Karpas-422 (cell line): ENCODE results near the gene CLMN. TPM values are rescaled to one million over a fixed set of nuclear protein-coding genes. Genes with fewer than 3 reads are reported as not detected.

Experiments used
- DNase-seq: peaks from one replicate; pipeline ENCODE4 v3.0.0-alpha.2; 2015
- H2AFZ ChIP-seq: fragments of 200-600 bp; sonication (generic); 2 replicates; pipeline ENCODE4 v1.6.1; 2014; ENCODE audit warnings: antibody characterized with exemption, low read length, mixed read lengths
- H3K27ac ChIP-seq: fragments of 200-600 bp; sonication (generic); 2 replicates; pipeline ENCODE4 v1.5.1; 2014; ENCODE audit warnings: mild to moderate bottlenecking, low read length, moderate library complexity
- H3K27me3 ChIP-seq: fragments of 200-600 bp; sonication (generic); 2 replicates; pipeline ENCODE4 v1.6.1; 2014; ENCODE audit warnings: low read length, mixed read lengths
- H3K36me3 ChIP-seq: fragments of 200-600 bp; sonication (generic); 2 replicates; pipeline ENCODE4 v1.6.1; 2014; ENCODE audit warnings: low read length, mixed read lengths; ENCODE audit not compliant: insufficient read depth
- H3K4me1 ChIP-seq: fragments of 200-600 bp; sonication (generic); 2 replicates; pipeline ENCODE4 v1.6.1; 2014; ENCODE audit warnings: mild to moderate bottlenecking, low read length, mixed read lengths
- H3K4me2 ChIP-seq: fragments of 200-600 bp; sonication (generic); 2 replicates; pipeline ENCODE4 v1.6.1; 2014; ENCODE audit warnings: low read length, low read depth, mild to moderate bottlenecking; ENCODE audit not compliant: poor library complexity, severe bottlenecking
- H3K4me3 ChIP-seq: fragments of 200-600 bp; sonication (generic); 2 replicates; pipeline ENCODE4 v1.5.1; 2014; ENCODE audit warnings: mild to moderate bottlenecking, antibody characterized with exemption, low read length, mixed read lengths
- H3K79me2 ChIP-seq: fragments of 200-600 bp; sonication (generic); 2 replicates; pipeline ENCODE4 v1.6.1; 2014; ENCODE audit warnings: mild to moderate bottlenecking, low read length, mixed read lengths
- H3K9ac ChIP-seq: fragments of 200-600 bp; sonication (generic); 2 replicates; pipeline ENCODE4 v1.6.0; 2014; ENCODE audit warnings: low read length
- H3K9me2 ChIP-seq: fragments of 200-600 bp; sonication (generic), shearing (Covaris generic); replicated peaks from 2 replicates; pipeline ENCODE4 v1.6.0; 2014; ENCODE audit warnings: mild to moderate bottlenecking, low read length, moderate library complexity; ENCODE audit not compliant: insufficient read depth
- H3K9me3 ChIP-seq: fragments of 300-700, 200-600 bp; sonication (generic); 2 replicates; pipeline ENCODE4 v1.6.1; 2014; ENCODE audit warnings: low read length, mixed read lengths
- H4K20me1 ChIP-seq: fragments of 200-600 bp; sonication (generic); 2 replicates; pipeline ENCODE4 v1.6.1; 2014; ENCODE audit warnings: mild to moderate bottlenecking, antibody characterized with exemption, low read length, low read depth; ENCODE audit not compliant: insufficient read depth
- total RNA-seq: library from RNA; depleted of rRNA; stranded (reverse); fragments of >200 nt; shearing (Covaris generic); gene quantifications from 2 replicates; pipeline ENCODE4 v1.2.3, GENCODE V29; 2014; ENCODE audit warnings: low replicate concordance

CLMN gene
- total RNA-seq, 1 experiment from 2014 or later, result 56.1 TPM

DNA sequence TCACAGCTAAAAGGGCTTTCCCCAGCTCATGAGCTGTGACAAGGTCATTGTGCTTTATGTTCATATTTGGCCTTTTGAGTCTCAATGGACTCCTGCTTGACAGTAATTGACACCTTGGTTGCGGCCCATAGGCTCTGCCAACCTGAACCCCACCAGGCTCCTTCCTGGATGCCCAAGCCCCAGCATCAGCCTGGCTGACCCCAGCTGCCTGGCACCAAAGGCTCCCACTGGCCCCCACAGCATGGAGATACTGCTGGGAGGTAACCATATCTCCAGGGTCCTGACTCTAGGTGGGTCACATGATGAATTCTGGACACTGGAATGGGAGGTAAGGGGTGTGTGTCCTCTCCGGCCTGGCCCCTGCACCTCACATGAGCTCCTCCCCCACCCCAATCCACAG is 50.2 kb downstream of the CLMN start:
- Histone ChIP-seq H3K36me3 (no peaks in the 10 kb centered on the region), H3K4me3 (peak overlapping the region; percentile 2; the same call in 1 of the 2 replicates), H3K79me2 (peaks cover 40% of the 10 kb centered on the region), H3K9me3 (no peaks in the 10 kb centered on the region), H3K27me3 (no peaks in the 10 kb centered on the region), H3K9me2 (no peaks in the 10 kb centered on the region), H4K20me1 (no peaks in the 10 kb centered on the region), H2AFZ (peak overlapping the region; percentile 5; the same call in 1 of the 2 replicates), H3K4me2 (peak overlapping the region; percentile 54), H3K27ac (peak overlapping the region; percentile 99), H3K4me1 (peaks cover 100% of the 10 kb centered on the region), H3K9ac (peak overlapping the region; percentile 45)
- peak; percentile 52 for DNase-seq

DNA sequence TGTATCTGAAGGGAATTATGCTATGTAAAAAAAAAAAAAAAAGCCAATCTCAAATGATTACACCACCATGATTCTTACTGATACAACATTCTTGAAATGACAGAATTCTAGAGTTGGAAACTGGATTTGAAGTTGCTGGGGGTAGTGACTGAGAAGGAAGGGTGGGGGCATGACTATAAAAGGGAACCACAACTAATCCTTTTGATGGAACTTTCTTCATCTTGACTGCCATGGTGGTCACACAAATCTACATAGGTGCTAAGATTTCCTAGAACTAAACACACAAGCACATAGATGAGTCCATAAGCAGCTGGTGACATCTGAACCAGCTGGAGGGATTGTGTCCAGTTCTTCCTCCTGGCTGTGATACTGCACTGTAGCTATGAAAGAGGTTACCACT is 51.4 kb downstream of the CLMN start:
- H4K20me1 ChIP-seq, result no peaks in the 10 kb centered on the region
- H3K4me2 ChIP-seq, result peak overlapping the region; percentile 9
- H3K9me3 ChIP-seq, result no peaks in the 10 kb centered on the region
- H2AFZ ChIP-seq, result no peak overlapping the region
- H3K27me3 ChIP-seq, result no peaks in the 10 kb centered on the region
- peak overlapping the region; percentile 99 for H3K27ac ChIP-seq
- H3K4me3 ChIP-seq, result no peak overlapping the region
- DNase-seq, result no peak
- H3K9me2 ChIP-seq, result no peaks in the 10 kb centered on the region
- H3K36me3 ChIP-seq, result no peaks in the 10 kb centered on the region
- H3K9ac ChIP-seq, result no peak overlapping the region
- H3K4me1 ChIP-seq, result peaks cover 99% of the 10 kb centered on the region
- peaks cover 38% of the 10 kb centered on the region for H3K79me2 ChIP-seq

DNA sequence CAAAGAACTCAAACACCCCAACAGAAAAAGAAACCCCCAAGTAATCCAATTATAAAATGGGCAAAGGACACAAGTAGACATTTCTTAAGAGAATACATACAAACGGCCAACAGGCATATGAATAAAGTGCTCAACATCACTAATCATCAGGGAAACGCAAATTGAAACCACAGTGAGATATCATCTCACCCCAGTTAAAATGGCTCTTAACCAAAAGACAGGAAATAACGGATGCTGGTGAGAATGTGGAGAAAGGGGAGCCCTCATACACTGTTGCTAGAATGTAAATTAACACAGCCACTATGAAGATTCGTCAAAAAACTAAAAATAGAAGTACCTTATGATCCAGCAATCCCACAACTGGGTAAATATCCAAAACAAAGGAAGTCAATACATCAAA is 52.4 kb downstream of the CLMN start:
- Histone ChIP-seq H3K4me2 (peak overlapping the region; percentile 79), H3K4me1 (peaks cover 99% of the 10 kb centered on the region), H3K4me3 (peak overlapping the region; percentile 56; the same call in 1 of the 2 replicates), H3K9me3 (no peaks in the 10 kb centered on the region), H3K9ac (peak overlapping the region; percentile 78), H3K27ac (peak overlapping the region; percentile 99), H2AFZ (no peak overlapping the region), H3K79me2 (peaks cover 37% of the 10 kb centered on the region), H3K9me2 (no peaks in the 10 kb centered on the region), H3K36me3 (no peaks in the 10 kb centered on the region), H3K27me3 (no peaks in the 10 kb centered on the region), H4K20me1 (no peaks in the 10 kb centered on the region)
- peak; percentile 81 for DNase-seq

DNA sequence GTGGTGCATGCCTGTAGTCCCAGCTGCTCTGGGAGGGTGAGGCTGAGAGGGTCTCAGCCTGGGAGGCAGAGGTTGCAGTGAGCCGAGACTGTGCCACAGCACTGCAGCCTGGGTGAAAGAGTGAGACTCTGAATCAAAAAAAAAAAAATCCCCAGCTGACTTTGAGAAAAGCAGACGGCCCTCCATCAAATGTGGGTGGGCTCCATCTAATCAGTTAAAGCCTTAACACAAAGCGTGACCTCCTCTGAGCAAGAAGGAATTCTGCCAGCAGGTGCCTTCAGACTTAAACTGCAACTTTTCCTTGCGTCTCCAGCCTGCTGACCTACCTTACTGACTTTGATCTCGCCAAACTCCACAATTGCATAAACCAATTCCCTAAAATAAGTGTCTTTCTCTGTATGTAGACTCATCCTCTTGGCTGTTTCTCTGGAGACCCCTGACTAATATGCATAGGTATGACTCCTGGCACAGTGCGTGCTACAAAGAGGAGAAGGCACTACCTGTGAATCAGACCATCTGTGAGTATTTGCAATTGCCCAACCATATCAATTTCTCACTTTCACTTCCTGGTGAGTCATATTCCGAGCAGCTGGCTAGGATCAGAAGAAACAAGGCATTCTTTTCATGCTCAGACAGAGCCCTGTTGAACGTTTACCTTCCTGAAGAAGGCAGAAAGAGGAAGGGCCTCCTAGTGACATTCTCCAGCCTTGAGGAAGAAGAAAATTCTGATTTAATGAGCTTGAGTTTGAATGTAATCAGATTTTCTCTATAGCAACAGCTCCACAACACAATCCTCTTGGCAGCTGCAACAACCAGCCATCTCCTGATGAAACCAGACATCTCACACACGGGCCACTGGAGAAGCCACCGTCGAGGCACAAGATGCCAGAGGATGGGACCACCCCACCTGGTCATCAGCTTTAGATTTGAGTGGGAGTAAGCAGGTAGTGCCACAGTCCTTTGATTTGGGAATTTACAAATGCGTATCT is 54.3 kb downstream of the CLMN start:
- H3K9ac ChIP-seq, result peak overlapping the region; percentile 78

DNA sequence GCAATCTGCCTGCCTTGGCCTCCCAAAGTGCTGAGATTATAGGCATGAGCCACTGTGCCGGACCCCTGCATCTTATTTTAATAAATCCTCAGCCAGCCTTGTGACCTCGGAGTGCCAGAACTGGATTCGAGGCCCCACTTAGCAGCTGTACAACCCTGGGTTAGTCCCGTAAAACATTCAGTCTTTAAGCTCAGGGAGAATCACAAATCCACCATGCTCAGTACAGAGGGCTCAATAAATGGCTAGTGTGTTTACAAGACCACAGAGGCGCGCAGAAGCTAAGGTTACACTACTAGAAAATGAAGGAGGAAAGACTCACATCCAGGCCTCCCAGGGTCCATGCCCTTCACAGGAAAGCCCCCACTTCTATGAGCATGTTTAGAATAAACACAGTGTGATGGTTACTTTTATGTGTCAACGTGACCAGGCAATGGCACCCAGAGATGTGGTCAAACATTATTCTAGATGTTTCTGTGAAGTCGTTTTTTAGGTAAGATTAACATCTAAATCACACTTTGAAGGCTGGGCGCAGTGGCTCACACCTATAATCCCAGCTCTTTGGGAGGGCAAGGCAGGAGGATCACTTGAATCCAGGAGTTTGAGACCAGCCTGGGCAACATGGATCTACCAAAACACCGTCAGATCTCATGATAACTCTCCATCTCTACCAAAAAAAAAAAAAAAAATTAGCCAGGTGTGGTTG is 55.3 kb downstream of the CLMN start:
- Histone ChIP-seq H3K9me2 (no peaks in the 10 kb centered on the region), H2AFZ (no peak overlapping the region), H3K4me1 (peaks cover 99% of the 10 kb centered on the region), H3K4me3 (peak overlapping the region; percentile 33; the same call in 1 of the 2 replicates), H4K20me1 (no peaks in the 10 kb centered on the region), H3K27ac (peak overlapping the region; percentile 99), H3K36me3 (no peaks in the 10 kb centered on the region), H3K79me2 (peaks cover 30% of the 10 kb centered on the region), H3K27me3 (no peaks in the 10 kb centered on the region), H3K4me2 (peak overlapping the region; percentile 79), H3K9ac (peak overlapping the region; percentile 60), H3K9me3 (no peaks in the 10 kb centered on the region)
- DNase-seq, result no peak

More for the DNA sequence above, 54.3 kb downstream of the CLMN start:
- Histone ChIP-seq H3K9me3 (no peaks in the 10 kb centered on the region), H3K27ac (peak overlapping the region; percentile 99), H4K20me1 (no peaks in the 10 kb centered on the region), H3K4me3 (peak overlapping the region; percentile 56), H3K27me3 (no peaks in the 10 kb centered on the region), H2AFZ (no peak overlapping the region), H3K36me3 (no peaks in the 10 kb centered on the region), H3K79me2 (peaks cover 38% of the 10 kb centered on the region), H3K4me2 (peak overlapping the region; percentile 79), H3K9me2 (no peaks in the 10 kb centered on the region), H3K4me1 (peaks cover 99% of the 10 kb centered on the region)
- peak; percentile 97 for DNase-seq

DNA sequence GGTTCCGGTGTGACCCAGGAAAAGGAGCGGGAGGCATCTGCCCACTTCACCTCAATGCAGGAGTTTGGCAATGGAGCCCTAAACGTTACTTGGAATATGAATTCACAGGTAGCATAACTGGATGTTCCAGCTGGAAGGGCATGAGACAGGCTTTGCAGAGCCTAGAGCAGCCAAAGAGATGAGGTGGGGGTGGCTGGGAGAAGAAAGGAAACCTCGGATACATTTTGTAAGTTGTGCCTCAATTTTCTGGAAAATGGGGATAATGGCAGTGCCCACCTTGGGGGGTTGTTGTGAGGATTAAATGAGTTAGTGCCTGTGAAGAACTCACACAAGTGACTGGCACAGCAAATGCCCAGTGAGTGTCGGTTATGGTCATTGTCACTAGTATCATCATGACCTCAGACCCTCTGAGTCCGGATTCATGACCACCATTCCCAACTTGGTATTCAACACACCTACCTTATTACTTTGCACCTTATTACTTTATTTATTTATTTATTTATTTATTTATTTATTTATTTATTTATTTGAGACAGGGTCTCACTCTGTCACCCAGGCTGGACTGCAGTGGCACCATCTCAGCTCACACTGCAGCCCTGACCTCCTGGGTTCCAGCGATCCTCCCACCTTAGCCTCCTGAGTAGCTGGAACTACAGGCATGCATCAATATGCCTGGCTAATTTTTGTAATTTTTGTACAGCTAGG is 56.0 kb downstream of the CLMN start:
- Histone ChIP-seq H3K9ac (peak overlapping the region; percentile 60), H3K9me3 (no peaks in the 10 kb centered on the region), H2AFZ (no peak overlapping the region), H3K9me2 (no peaks in the 10 kb centered on the region), H3K4me1 (peaks cover 99% of the 10 kb centered on the region), H3K27me3 (no peaks in the 10 kb centered on the region), H4K20me1 (no peaks in the 10 kb centered on the region), H3K79me2 (peaks cover 35% of the 10 kb centered on the region), H3K36me3 (no peaks in the 10 kb centered on the region), H3K4me3 (no peak overlapping the region), H3K4me2 (no peak overlapping the region), H3K27ac (peak overlapping the region; percentile 99)
- no peak for DNase-seq

DNA sequence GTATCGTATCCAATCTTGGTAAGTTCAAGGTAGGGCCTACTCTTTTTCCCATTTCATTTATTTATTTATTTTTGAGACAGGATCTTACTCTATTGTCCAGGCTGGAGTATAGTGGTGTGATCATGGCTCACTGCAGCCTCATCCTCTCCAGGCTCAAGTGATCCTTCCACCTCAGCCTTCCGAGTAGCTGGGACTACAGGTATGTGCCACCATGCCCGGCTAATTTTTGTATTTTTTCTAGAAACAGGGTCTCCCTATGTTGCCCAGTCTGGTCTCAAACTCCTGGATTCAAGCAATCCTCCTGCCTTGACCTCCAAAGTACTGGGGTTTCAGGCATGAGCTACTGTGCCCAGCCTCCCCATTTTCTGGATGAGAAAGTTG is 57.2 kb downstream of the CLMN start:
- H3K27ac ChIP-seq, result peak overlapping the region; percentile 99
- peaks cover 99% of the 10 kb centered on the region for H3K4me1 ChIP-seq
- no peaks in the 10 kb centered on the region for H4K20me1 ChIP-seq

More for the DNA sequence above, 57.2 kb downstream of the CLMN start:
- Histone ChIP-seq H3K27me3 (no peaks in the 10 kb centered on the region), H3K4me3 (no peak overlapping the region), H3K36me3 (no peaks in the 10 kb centered on the region), H3K9me3 (no peaks in the 10 kb centered on the region), H3K9me2 (no peaks in the 10 kb centered on the region), H2AFZ (no peak overlapping the region), H3K4me2 (peak overlapping the region; percentile 27), H3K9ac (peak overlapping the region; percentile 55), H3K79me2 (peaks cover 43% of the 10 kb centered on the region)
- no peak for DNase-seq
